Stimulated activated CD4-positive, alpha-beta T cell treated with anti-CD3 and anti-CD28 coated beads, TNF-alpha, amount 100 ng/mL, for 24 hours (primary cell): ENCODE results near the gene SNAI3.
"Not testable (repeated sequence)": the region's sequence is repeated elsewhere in the genome, so short reads cannot be mapped to it uniquely, and the experiment has no call there.

Source experiments
- DNase-seq, 3 experiments: peaks; one replicate each; pipeline ENCODE4 v3.0.0-alpha.2; 2020; ENCODE audit warnings: low read depth in 3 of 3

Gene SNAI3

DNA sequence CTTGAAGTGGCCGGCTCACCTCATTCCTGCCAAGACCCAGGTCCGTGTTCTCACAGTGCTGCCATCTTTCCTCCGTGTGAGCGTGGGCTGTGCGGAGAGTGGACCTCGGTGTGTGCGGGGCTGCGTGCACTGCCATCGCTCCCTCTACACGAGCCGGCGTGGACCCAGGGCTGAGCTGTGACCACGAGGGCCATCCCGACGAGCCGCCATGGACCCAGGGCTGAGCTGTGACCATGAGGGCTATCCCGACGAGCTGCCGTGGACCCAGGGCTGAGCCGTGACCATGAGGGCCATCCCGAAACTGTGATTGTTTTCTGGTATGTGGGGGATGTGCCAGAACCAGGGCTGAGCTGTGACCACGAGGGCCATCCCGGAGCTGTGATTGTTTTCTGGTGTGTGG is 14.5 kb downstream of the SNAI3 start:
- DNase-seq, result no peak

- DNase-seq, result no peak
Measured at GRCh38 chr16:88669980-88670379, 16.3 kb downstream of the SNAI3 start.

- DNase-seq, result not testable (repeated sequence)
Measured at GRCh38 chr16:88669493-88669892, 16.8 kb downstream of the SNAI3 start.

DNA sequence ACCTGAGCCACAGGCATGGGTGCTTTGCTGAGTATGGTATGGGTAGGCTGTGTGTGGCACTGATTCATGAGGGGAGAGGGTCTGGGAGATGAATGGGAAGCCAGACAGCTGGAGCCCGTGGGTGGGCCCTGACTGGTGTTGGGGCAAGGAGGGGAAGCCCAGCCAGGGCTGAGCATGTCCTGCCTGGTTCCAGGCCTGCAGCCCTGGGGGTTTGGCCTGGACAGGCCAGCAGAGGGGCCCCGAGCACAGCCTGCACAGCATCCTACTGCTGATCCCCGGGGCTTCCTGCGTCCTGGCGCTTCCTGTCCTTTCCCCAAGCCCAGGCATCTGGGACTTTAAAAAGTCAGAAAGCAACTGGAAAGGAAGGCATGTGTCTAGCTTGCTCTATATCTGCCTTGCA is 18.8 kb downstream of the SNAI3 start:
- DNase-seq, result no peak

DNA sequence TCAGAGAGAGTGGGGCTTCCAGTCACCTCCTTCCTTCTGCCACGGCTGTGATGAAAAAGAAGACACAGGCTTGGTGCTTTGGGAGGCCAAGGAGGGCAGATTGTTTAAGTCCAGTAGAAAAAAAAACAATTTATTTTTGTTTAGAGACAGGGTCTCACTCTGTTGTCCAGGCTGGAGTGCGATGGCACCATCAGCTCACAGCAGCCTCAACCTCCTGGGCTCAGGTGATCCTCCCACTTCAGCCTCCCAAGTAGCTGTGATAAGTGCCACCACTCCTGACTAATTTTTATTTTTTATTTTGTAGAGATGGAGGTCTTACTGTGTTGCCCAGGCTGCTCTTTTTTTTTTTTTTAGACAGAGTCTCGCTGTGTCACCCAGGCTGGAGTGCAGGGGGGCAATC is 20.7 kb downstream of the SNAI3 start:
- DNase-seq, result no peak

GRCh38 chr16:88665148-88665547 is 21.2 kb downstream of the SNAI3 start:
- DNase-seq, result no peak

DNA sequence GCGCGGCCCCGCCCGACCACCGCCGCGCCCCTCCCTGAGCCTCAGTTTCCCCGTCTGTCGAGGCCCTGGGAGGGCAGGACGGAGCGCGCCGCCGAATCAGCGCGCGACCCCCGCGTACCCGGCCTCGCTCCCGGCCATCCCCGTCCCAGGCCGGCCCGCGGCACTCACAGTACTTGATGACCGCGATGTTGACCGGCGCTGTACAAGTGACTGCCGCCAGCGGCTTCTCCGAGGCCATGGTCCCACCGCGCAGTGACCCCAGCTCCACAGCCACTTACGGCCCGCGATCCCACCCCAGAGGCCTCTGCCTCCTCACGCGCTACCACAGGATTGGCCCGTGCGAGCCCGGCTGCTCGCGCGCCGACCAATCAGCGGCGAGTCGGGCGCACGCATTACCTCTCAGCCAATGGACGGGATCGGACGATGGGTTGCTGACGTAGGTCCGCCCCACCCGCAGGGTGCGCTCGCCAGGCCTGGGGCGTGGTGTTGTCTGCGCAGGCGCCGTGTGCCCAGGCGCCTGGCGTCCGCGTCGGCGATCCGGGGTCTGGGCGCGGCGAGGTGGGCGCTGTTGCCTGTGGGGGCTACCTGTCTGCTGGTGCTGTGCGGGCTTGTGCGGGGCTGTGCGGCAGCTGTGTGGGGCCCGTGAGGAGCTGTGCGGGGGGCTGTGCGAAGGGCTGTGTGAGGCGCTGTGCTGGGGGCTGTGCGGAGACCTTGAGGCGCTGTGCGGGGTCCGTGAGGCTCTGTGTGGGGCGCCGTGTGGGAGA is 23.3 kb downstream of the SNAI3 start, which contains the start of gene MVD:
MVD (minus strand) TSS at position 249 of the 764 bp plus-strand sequence; CDS start at position 238, 11 bp downstream.
- peak; percentile 89 to 97 (median 89) for DNase-seq

DNA sequence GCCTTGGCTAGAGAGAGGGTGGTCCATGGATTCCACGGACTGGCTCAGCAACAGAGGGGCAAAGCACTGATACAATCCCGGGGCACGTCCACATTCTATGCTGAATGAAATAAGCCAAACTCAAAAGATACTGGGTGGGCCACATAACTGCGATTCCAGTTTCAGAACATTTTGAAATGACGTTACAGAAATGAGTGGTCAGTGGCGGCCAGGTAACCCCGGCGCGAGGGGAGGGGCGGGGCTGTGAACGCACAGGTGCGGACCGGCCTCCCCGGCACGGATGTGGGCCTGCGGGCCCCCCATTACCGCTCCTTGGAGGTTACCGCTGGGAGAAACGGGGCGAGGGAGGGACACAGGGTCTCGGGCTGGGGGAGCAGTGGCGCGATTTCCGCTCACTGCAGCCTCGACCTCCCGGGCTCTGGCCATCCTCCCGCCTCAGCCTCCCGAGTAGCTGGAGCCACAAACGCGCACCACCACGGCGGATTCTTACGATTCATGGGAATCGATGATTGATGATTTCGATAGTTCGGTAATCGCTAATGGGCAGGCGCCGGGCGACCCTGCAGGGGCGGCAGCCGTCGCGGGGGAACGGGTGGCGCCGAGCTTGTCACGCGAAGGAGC is 24.0 kb downstream of the SNAI3 start:
- DNase-seq, result no peak

DNA sequence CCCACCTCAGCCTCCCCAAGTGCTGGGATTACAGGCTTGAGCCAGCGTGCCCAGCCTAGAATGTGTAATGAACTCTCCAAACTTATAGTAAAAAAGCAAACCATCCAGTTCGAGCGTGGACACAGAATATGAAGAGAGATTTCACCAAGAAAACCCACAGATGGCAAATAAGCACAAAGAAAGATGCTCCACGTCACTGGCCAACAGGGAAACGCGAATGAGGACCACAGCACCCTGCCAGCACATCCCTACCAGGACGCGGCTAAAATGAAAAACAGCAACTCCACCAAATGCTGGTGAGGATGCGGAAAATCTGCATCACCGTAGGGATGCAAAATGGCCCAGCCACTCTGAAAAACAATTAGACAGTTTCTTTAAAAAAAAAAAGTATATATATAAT is 24.8 kb downstream of the SNAI3 start:
- DNase-seq, result no peak

DNA sequence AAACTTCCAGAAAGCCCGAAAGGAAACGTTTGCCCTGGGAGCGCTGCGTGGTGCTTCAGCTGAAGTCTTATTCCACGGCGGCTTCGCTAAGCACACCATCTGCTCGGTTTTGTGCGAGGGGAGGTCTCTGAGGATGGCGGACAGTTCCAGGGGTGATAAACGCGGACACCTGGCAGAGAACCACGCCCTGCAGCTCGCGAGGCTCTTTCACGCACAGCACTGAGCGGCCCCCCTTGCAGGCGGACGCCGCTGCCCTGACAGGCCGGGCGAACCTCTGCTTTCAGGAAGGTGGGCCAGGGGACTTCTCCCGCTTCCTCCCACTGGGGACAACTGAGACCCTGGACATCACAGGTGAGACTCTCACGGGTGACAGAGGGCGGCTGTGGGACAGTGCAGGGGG is 27.1 kb downstream of the SNAI3 start:
- DNase-seq, result no peak

DNA sequence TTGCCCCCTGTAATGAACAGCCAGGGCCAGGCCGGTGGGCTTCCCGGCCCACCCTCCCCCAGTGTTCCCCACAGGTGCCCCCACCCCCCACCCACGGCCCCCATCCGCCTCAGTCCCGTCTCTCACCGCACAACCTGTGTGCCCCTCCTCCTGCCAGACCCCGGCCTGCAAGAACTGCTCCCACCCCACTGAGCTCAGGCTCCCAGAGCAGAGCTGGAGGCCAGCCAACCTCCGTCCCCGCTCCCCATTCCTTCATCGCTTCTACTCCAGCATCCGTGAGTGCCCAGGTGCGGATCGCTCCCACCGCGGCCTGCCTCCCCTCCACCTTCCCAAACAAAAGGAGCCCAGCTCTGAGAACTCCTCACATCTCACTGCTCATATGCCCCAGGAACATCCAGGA is 27.6 kb downstream of the SNAI3 start:
- DNase-seq, result no peak

GRCh38 chr16:88657371-88657770 is 28.9 kb downstream of the SNAI3 start:
- no peak for DNase-seq

DNA sequence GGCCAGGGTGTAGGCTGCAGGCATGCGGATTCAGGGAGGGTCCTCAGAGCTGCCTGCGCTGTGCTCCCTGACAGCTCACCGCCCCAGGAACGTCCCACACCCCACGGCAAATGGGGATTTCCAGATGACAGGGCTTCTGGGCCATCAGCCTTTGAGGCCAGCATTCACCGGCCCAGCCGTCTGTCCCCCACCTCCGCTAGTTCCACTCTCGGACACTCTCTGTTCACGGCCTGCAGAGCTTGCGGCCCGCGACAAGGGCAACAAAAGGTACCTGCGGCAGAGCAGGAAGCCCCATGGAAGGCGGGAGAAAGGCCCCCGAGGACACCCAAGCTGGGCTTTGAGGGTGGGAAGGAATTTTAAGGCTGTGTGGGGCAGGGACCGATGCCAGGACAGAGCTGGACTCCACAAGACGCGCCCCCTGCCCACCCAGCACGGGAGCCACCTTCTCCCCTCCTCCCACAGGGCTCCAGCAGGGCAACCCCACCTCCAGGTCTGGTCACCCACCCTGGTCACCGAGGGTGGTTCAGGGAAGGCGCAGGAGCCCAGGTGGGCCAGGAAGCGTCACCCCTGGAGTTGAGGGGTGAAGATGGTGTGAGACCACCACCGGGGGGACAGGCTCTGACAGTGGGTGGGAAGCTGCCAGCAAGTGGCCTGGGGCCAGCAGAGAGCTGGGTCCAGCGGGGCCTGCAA is 29.9 kb downstream of the SNAI3 start:
- DNase-seq, result no peak

GRCh38 chr16:88655733-88656281 is 30.5 kb downstream of the SNAI3 start:
- no peak for DNase-seq

DNA sequence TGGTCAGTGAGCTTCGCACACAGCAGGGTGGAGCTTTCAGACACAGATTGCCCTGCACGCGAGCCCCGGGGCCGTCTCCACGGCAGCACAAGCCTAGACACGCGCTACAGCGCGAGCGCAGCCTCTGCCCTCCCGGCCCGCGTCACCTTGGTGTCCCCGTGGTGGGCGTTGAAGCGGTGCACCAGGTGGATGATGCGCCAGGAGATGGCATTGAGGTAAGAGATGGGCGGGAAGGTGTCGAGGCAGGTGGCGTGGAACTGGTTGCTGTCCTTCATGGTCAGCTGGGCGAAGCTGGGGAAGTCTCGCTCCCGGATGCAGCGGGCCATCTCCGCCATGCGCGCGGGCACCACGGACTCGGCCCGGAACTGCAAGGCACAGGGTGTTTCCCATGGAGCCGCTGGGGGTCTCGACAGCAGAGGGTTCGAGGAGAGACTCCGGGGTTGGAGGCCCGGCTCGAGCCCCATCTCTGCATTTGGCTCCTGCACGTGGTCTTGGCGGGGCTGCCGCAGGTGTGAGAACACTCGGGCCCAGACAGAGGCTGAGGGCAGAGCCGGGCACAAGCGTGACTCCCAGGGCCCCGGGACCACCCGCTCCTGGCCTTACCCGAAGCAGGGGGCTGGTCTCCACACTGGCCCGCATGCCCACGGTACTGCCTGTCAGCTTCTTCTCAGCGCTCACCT is 31.1 kb downstream of the SNAI3 start:
- no peak for DNase-seq

DNA sequence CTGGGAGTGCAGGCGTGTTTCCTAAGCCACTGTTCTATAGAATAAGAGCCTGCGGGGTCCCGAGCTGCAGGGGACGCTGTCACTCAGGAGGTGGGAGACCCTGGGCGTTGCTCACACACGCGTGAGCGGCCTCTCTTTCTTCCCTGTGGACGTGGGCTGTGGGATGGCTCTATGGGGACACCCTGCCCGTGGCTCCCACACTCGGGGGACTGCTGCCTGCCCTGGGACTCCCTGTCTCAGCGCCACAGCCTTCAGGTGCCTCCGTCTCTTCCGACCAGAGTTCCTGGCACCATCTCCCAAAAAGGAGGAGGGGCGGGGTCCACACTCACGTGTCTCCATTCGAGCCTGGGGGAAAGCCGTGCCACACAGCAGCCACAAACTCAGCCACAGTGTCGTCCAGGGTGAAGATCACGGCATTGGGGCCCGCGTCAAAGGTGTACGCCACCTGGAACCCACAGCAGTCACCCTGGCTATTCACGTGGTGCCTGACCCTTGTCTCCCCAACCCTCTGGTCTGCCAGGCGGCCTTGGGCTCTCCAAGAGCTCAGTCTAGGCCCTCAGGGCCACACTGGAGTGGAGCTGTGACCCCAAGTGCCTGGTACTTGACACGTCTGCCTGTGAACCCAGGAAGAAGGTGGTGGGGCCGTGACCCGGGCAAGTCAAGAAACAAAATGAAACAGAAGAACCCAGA is 31.8 kb downstream of the SNAI3 start:
- no peak for DNase-seq

DNA sequence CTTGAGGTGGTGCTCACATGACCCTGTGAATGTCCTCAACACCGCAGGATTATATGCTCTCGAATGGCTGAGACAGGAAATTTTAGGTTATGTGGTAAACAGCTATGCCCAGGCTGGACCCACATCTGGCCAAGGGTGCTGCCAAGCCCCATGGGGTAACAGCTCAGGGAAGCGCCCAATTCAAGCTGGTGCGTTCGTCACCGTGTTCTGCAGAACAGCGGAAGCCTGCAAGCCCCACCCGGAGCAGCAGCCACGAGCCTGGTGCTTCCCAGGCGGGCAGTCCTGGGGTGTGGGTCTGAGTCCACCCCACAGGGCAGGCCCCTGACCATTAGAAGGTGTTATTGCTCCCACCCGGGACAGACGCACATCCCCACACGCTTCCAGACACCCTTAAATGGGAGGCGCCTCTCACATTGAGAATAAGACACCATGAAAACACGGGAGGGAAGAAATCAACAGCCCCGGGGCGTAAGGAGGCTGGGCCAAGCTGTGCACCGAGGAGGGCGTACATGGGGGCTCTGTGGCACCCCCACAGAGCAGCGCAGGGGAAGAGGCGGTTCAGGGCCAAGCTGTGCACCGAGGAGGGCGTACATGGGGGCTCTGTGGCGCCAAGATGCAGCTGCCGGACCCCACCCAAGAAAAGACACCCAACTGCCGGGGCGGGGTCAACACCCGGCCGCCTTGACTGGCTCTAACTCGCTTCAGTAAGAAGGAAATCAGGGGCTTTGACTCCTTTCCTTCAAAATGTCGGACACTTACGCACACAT is 32.5 kb downstream of the SNAI3 start:
- no peak for DNase-seq

DNA sequence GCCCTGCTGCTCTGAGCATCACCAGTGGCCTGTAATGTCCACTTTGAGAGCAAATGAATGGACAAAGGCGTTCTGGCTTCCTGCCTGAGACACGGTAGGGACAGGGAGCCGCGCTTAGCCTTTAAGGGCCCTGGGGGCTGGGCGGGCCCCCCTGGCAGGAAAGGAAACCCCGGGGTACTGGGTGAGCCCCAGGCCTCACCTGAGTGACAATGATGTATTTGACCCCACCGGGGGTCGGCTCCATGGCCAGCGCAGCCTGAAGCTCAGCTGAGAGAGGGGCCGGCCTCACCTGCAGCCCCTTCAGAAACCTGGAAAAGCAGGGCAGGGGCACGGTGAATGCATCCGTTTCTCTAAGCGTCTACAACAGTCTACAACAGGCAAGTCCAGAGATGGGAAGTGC is 33.2 kb downstream of the SNAI3 start:
- no peak for DNase-seq

DNA sequence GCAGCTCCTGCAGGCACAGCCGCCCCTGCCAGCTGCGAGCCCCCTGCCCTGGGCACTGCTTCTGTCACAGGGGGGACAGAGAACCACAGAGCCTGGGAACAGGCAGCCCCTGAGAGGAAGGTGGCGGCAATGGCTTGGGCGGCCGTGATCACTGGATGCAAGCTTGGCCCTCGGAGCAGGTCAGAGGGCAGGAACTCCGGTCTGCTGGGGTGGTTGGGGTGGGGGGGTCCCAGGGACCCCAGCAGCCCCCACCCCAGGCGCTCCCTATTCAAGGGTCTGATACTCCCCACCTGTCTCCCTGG is 33.6 kb downstream of the SNAI3 start:
- DNase-seq, result no peak

DNA sequence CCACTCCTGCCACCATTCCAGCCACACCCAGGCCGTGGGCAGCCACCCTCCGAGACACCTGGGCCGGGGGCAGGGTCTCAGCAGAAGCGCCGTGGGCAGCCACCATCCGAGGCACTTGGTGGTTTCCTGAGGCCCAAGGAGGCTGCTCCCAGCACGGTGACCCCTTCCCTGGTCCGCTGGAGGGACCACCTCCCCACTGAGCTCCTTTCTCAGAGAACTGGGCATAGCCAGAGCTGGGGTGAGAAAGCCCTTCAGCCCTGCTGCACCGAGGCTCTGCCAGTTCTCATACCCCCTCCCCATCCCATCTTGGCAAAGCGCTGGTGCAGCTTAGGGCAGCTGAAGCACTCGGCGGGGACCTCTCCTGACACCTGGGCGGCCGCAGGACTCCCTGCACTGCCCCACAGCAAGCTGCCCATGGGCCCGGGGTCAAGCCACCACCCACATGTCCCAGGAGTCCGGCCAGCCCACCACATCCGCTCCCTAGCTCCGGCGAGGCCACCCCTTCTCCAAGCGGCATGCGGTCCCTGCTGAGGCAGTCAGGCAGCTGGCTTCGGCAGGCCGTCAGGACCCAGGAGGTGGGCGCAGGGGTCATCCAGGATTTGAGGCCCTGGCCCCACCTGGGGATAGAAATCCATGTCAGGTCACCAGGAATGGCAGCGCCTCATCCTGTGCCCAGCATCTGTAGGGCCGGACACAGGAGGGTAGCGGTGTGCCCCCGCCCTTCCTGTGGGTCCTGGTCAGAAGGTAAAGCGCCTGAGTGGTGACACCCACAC is 34.1 kb downstream of the SNAI3 start:
- no peak for DNase-seq
